Activated CD4-positive, alpha-beta memory T cell treated with anti-CD3 and anti-CD28 coated beads for 36 hours (primary cell): ENCODE results near the gene NRXN2. TPM values are rescaled to one million over a fixed set of nuclear protein-coding genes. Genes with fewer than 3 reads are reported as not detected.

ENCODE experiments used
- CTCF ChIA-PET: fragments of 350-600 bp; sonication (Branson Sonifier 250); formaldehyde crosslinking; loops from one replicate; lab custom pipeline; 2021; ENCODE audit warnings: antibody characterized with exemption, inconsistent platforms; lab: Charles Lee
- POLR2A ChIA-PET: fragments of 350-600 bp; sonication (Branson Sonifier 250); formaldehyde crosslinking; loops from one replicate; lab custom pipeline; 2021; ENCODE audit warnings: antibody characterized with exemption; lab: Charles Lee
- DNase-seq: peaks from one replicate; pipeline ENCODE4 v3.0.0-alpha.2; 2020
- H3K27ac Mint-ChIP-seq: one replicate; pipeline ENCODE4 v1.8.0; 2021; ENCODE audit warnings: mixed read lengths
- H3K27me3 Mint-ChIP-seq: one replicate; pipeline ENCODE4 v1.8.0; 2021; ENCODE audit warnings: mixed read lengths
- H3K36me3 Mint-ChIP-seq: one replicate; pipeline ENCODE4 v1.8.0; 2021; ENCODE audit warnings: mixed read lengths
- H3K4me1 Mint-ChIP-seq: one replicate; pipeline ENCODE4 v1.8.0; 2021; ENCODE audit warnings: low read depth, mixed read lengths
- H3K4me3 Mint-ChIP-seq: one replicate; pipeline ENCODE4 v1.8.0; 2021; ENCODE audit warnings: mild to moderate bottlenecking, mixed read lengths
- H3K9me3 Mint-ChIP-seq: one replicate; pipeline ENCODE4 v1.8.0; 2021; ENCODE audit warnings: mixed read lengths
- intact Hi-C: fragments of 100-400 bp; cut with micrococcal nuclease; formaldehyde crosslinking; loops from one replicate; pipeline ENCODE4 v1.15.1; 2023
- total RNA-seq, 2 experiments: library from RNA; stranded (reverse); gene quantifications; one replicate each; pipeline ENCODE4 v1.2.3, GENCODE V29; 2021

NRXN2 gene
- total RNA-seq, 2 experiments from 2014 or later = 0.31 to 0.41 TPM

DNA sequence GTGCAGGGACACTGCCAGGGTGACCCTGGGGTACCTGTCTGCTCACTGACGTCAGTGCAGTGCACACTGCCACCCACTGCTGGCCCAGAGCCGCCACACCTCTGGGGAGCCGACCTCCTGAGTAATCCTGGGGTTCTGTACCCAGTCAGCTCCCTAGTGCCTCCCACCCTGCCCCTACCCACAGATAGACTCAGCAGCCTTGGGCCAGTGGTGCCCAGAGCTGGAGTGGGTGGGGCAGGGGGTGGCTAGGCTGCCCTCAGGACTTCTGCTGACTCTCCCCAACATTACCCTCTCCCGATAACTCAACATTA, 5.8 kb downstream of the NRXN2 start:
- Mint-ChIP-seq H3K9me3 (no peaks in the 10 kb centered on the region), H3K4me3 (no peak overlapping the region), H3K4me1 (peaks cover 4% of the 10 kb centered on the region), H3K36me3 (no peaks in the 10 kb centered on the region), H3K27ac (no peak overlapping the region), H3K27me3 (peaks cover 50% of the 10 kb centered on the region)
- ChIA-PET POLR2A (interaction anchor here (0.6 kb wide), 1 partner anchor 60 kb away, joined by 6 read pairs; no protein-coding TSS in a partner anchor), CTCF (interaction anchor here (0.7 to 0.9 kb wide), 2 partner anchors 13 to 28 kb away, joined by 3 to 5 read pairs; no protein-coding TSS in a partner anchor)
- no peak for DNase-seq
- intact Hi-C loops = no loop called here

DNA sequence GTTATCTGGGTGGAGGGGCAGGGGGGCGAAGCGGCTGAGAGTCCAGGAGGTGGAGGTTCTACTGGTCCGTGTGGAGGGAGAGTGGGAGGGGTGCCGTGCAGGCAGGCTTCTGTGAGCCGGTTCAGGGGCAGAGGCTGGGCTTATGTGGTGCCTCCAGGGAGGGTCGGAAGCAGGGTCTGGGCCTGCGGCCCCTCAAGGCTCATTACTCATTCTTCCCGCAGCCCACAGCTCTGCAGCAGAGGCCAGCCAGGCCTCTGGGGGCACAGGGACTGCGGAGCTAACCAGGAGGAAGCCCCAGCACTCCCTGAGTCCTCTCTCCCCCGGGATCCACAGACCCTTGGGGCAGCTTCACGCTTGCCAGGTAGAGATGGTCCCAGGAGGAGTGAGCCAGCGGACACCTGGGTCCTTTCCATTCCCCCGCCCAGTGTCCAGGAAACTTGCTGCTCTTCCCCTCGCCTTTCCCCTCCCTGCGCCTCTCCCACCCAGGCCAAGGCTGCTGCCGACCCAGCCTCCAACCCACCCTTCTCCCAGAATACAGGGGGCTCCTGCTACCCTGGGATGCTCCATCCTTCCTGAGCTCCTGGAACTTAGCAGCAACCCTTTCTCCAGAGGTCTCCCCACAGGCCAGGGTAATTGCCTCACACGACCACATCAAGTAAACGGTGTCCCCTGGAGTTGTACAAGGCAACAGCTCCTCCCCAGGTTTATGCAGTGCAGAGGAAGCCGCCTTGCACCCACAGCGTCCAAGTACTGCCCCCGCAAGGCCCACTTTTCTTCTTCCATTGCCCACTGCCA, 6.3 kb downstream of the NRXN2 start:
- ChIA-PET POLR2A (no interaction called here), CTCF (interaction anchor here (0.7 to 0.9 kb wide), 2 partner anchors 12 to 28 kb away, joined by 3 to 5 read pairs; no protein-coding TSS in a partner anchor)
- Mint-ChIP-seq H3K27ac (no peak overlapping the region), H3K36me3 (no peaks in the 10 kb centered on the region), H3K4me3 (no peak overlapping the region), H3K4me1 (peaks cover 9% of the 10 kb centered on the region), H3K9me3 (no peaks in the 10 kb centered on the region), H3K27me3 (peaks cover 53% of the 10 kb centered on the region)
- intact Hi-C loops = no loop called here
- DNase-seq = no peak

DNA sequence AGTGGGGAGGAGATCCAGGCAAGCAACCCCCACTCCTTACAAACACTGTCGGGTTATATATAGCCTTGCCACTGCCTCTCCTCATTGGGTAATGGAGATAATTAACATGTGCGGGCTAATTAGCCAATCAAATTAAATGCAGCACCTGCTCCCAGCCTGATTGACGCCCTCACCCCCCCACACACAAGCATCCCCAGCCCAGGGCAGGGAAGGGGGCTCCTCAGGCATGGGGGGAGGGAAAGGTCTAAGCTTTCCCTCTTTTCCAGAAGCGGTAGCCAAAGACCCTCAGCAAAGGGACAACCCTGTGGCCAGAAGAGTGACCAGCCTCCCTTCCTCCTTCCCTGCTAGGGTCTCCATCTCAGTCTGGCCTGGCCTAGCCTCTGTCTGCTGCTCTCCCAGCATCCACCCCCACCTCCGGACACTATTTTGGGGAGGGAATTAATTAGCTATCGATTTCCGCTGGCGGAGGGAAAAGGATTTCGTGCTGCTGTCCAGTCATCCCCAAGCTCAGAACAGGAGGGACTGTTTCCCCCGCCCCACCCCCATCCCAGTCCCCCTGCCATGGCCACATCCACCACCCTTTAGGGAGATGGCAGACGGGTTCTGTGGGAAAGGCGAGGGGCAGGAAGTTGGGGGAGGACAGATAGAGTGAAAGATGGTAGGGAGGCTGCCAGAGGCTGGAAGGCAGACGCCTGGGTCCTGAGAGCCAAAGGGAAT, 7.1 kb downstream of the NRXN2 start:
- Mint-ChIP-seq H3K27me3 (peaks cover 59% of the 10 kb centered on the region), H3K4me1 (peaks cover 12% of the 10 kb centered on the region), H3K4me3 (no peak overlapping the region), H3K27ac (no peak overlapping the region), H3K9me3 (no peaks in the 10 kb centered on the region), H3K36me3 (no peaks in the 10 kb centered on the region)
- CTCF ChIA-PET = no interaction called here
- POLR2A ChIA-PET = no interaction called here
- DNase-seq = no peak
- intact Hi-C loops = no loop called here

DNA sequence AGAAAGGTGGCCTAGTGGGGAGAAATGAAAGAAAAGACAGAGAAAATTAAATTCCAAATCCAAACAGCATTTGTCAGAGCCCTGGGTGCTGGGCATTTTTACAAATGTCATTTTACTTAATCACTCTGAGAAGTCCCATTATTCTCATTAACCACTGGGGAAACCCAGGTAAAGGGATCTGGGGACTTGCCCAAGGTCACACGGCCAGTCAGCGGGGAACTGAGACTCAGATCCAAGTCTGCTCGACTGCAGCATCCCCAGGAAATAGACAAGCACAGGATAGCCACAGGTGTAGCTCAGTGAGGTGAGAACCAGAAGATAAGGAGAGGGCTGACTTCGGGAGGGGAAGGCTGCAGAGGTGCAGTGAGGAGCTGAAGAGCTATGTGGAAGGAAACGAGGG, 7.9 kb downstream of the NRXN2 start:
- ChIA-PET CTCF (no interaction called here), POLR2A (no interaction called here)
- Mint-ChIP-seq H3K4me3 (no peak overlapping the region), H3K9me3 (no peaks in the 10 kb centered on the region), H3K36me3 (no peaks in the 10 kb centered on the region), H3K4me1 (peaks cover 14% of the 10 kb centered on the region), H3K27me3 (peaks cover 62% of the 10 kb centered on the region), H3K27ac (no peak overlapping the region)
- intact Hi-C loops = no loop called here
- no peak for DNase-seq

DNA sequence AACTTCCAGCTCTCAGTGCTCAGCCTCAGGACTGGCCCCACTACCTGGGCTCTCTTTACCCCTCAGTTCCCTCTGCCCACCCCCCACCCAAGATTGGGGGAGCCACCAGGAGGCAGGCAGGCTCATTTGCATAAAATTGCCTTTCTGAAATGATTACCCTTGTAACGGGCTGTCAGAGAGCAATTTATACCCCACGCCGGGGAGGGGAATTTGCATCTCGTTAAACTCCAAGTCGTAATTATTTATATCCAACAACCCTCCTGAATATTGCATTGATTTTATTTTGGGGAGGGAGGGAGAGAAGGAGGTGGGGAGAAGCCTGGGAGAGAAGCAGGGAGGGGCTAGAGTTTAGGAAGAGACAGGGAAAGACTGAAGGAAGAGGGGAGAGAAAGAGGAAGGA, 8.3 kb downstream of the NRXN2 start:
- Mint-ChIP-seq H3K27ac (no peak overlapping the region), H3K4me3 (no peak overlapping the region), H3K9me3 (no peaks in the 10 kb centered on the region), H3K27me3 (peaks cover 63% of the 10 kb centered on the region), H3K36me3 (no peaks in the 10 kb centered on the region), H3K4me1 (peaks cover 14% of the 10 kb centered on the region)
- intact Hi-C loops = no loop called here
- ChIA-PET POLR2A (no interaction called here), CTCF (interaction anchor here (0.8 kb wide), 1 partner anchor 14 kb away, joined by 3 read pairs; no protein-coding TSS in a partner anchor)
- DNase-seq = no peak

DNA sequence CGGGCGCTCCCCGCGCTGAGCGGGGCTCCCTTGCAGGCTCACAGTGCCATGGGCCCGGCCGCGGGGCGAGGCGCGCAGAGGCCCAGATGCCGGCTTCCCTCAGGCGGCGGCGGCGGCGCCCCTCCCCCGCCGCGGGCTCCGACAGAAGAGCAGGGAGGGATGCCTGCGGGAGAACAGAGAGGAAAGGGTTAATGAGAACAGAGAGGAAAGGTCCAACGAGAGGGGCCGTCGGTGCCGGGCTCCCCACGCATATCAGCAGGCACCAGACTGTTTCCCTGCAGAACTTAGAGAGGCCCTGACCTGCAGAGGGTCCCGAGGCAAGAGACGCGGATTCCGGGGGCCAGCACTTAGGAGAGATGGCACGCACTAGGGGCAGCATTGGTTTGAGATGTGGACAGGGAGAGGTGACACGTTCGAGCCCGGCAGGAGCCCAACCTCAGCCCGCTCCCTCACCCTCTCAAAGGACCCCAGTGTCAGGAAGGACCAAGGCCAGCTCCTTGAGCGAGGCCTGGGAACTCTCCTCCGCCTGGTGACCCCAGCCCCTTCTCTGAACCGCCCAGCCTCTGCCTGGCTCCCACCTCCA, 9.1 kb downstream of the NRXN2 start:
- POLR2A ChIA-PET = interaction anchor here (0.8 kb wide), 1 partner anchor 11 kb away, joined by 3 read pairs; no protein-coding TSS in a partner anchor
- Mint-ChIP-seq H3K36me3 (no peaks in the 10 kb centered on the region), H3K4me3 (no peak overlapping the region), H3K27ac (no peak overlapping the region), H3K9me3 (no peaks in the 10 kb centered on the region), H3K4me1 (peaks cover 14% of the 10 kb centered on the region), H3K27me3 (peaks cover 63% of the 10 kb centered on the region)
- CTCF ChIA-PET = interaction anchor here (0.8 to 1.8 kb wide), 3 partner anchors 15 to 30 kb away, joined by 3 to 6 read pairs (median 6); partner anchors contain the start of gene RASGRP2
- intact Hi-C loops = no loop called here
- no peak for DNase-seq

DNA sequence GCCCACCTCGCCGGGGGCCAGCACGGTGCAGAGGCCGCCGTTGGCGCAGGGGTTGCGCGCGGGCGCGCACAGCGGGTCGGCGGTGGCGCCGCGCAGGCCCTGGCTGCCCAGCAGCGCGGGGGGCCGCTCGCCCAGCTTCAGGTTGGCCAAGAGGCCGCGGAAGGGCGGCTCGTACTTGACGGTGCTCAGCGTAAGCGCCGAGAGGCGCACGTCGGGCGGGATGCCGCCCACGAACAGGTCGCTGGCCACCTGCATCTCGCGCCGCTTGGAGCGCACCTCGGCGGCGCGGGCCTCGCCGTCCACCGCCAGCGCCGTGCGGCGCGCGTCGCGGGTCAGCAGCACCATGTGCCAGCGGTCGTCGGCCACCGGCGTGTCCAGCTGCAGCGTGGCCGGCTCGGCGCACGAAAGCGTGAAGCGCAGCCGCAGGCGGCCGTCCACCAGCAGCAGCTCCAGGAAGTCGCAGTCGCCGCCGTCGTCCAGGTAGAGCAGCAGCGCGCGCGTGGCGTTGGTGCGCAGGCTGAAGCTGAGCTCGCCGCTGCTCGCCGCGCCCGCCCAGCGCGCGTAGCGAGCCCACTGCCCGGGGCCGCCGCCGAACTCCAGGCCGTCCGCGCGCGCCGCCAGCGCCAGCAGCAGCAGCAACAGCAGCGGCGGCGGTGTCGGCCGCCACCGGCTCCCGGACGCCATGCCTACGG, 9.8 kb downstream of the NRXN2 start:
- peak; percentile 19 for DNase-seq
- intact Hi-C loops = no loop called here
- H3K4me1 Mint-ChIP-seq = peaks cover 14% of the 10 kb centered on the region
- POLR2A ChIA-PET = interaction anchor here (0.8 kb wide), 1 partner anchor 10 kb away, joined by 3 read pairs; no protein-coding TSS in a partner anchor
- peaks cover 65% of the 10 kb centered on the region for H3K27me3 Mint-ChIP-seq
- H3K36me3 Mint-ChIP-seq = no peaks in the 10 kb centered on the region
- no peak overlapping the region for H3K27ac Mint-ChIP-seq
- no peak overlapping the region for H3K4me3 Mint-ChIP-seq
- CTCF ChIA-PET = interaction anchor here (1.6 to 1.8 kb wide), 2 partner anchors 25 to 31 kb away, joined by 6 read pairs; partner anchors contain the start of gene RASGRP2
- no peaks in the 10 kb centered on the region for H3K9me3 Mint-ChIP-seq

DNA sequence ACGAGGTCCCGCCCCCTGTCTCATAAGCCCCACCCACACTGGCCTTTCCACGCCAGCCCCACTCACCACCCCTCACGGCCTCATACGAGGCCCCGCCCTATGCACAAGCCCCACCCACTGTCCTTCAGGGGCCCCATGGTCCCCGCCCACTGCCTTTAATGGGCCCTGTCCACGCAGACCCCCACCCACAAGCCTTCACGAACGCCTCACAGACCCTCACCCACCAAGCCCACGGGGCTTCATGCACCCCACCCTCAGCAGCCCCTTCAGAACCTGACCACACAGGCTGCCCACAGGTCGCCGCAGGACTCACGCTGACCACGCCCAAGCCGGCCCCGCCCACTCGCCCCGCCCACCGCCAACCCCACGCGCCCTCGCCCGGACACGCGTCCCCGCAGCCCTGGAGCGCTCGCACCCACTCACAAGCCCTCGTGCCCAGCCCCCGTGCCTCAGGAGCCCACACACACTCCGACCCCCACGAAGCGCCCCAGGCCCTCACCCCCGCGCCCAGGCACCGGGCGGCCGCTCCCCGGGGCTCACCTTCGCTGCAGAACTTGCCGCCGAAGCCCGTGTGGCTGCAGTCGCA, 10.5 kb downstream of the NRXN2 start:
- Mint-ChIP-seq H3K27ac (no peak overlapping the region), H3K27me3 (peaks cover 65% of the 10 kb centered on the region), H3K36me3 (no peaks in the 10 kb centered on the region), H3K9me3 (no peaks in the 10 kb centered on the region), H3K4me1 (peaks cover 14% of the 10 kb centered on the region), H3K4me3 (no peak overlapping the region)
- POLR2A ChIA-PET = no interaction called here
- DNase-seq = peak; percentile 17
- intact Hi-C loops = no loop called here
- CTCF ChIA-PET = interaction anchor here (1.6 to 1.8 kb wide), 2 partner anchors 24 to 31 kb away, joined by 6 read pairs; partner anchors contain the start of gene RASGRP2

DNA sequence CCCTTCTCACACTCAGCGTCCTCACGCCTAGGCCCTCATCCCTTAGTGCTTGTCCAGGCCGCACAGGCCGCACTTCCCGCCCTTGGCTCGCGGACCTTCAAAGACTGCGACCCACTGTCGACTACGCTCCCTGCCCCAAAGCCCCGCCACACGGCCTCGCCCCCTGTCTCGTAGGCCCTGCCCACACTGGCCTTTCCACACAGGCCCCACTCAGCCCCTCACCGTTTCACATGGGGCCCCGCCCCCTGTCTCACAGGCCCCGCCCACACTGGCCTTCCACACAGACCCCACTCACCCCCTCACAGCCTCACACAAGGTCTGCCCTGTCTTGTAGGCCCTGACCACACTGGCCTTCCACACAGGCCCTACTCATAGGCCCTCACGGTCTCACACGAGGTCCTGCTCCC, 11.0 kb downstream of the NRXN2 start:
- peaks cover 63% of the 10 kb centered on the region for H3K27me3 Mint-ChIP-seq
- peaks cover 14% of the 10 kb centered on the region for H3K4me1 Mint-ChIP-seq
- no peak overlapping the region for H3K4me3 Mint-ChIP-seq
- no peak for DNase-seq
- no peak overlapping the region for H3K27ac Mint-ChIP-seq
- CTCF ChIA-PET = no interaction called here
- H3K9me3 Mint-ChIP-seq = no peaks in the 10 kb centered on the region
- intact Hi-C loops = no loop called here
- H3K36me3 Mint-ChIP-seq = no peaks in the 10 kb centered on the region
- POLR2A ChIA-PET = no interaction called here

DNA sequence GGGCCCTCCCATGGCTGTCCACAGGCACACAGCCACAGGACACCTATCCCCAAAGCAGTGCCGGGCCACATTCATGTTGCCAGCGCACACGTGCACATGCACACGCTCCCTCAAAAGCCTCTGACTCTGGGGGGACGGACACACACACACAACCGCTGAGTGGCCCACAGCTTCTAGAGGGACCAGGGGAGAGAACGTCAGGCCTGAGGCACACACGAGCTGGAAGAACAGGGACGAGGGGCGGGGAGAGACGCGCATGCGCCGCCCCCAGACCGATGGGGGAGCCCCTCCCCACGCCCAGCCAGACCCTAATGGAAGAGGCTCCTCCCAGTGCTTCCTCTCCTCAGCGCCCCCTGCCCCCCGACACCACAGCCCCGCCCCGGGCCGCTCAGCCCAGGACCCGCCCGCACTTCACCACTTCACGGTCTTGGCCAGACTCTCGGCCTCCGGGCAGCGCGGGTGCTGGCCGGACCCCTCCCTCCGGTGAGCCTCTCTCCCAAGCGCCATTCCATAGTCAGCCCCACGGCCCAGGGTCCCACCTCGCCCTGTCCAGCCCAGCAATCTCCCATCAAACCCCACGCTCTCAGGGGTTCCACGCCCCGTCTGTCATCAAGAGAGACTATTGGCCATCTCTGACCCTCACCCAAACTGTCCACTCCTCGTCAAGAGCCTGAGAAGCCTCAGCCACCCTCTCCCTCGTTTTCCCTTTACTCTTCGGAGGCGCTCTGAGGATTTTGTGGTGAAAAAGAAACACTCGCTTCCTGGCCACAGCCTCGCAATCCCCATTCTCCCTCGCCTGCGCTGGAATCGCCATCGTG, 11.7 kb downstream of the NRXN2 start:
- H3K27me3 Mint-ChIP-seq = peaks cover 57% of the 10 kb centered on the region
- DNase-seq = no peak
- H3K36me3 Mint-ChIP-seq = no peaks in the 10 kb centered on the region
- peaks cover 14% of the 10 kb centered on the region for H3K4me1 Mint-ChIP-seq
- no peaks in the 10 kb centered on the region for H3K9me3 Mint-ChIP-seq
- CTCF ChIA-PET = interaction anchor here (1.3 kb wide), 1 partner anchor 23 kb away, joined by 3 read pairs; no protein-coding TSS in a partner anchor
- intact Hi-C loops = no loop called here
- POLR2A ChIA-PET = no interaction called here
- H3K4me3 Mint-ChIP-seq = no peak overlapping the region
- no peak overlapping the region for H3K27ac Mint-ChIP-seq
